ENCODE results near the gene MS4A4E. TPM values are rescaled to one million over a fixed set of nuclear protein-coding genes. Genes with fewer than 3 reads are reported as not detected.
"Not testable (repeated sequence)": the region's sequence is repeated elsewhere in the genome, so short reads cannot be mapped to it uniquely, and the experiment has no call there.

MS4A4E gene
- polyA plus RNA-seq, 3 donors: 0.45 to 0.68 (median 0.65) TPM

GRCh38 chr11:60222141-60222540, 20.8 kb downstream of the MS4A4E start:
- DNase-seq (ENCODE audit: low read depth in 3 of 3, low spot score in 2 of 3): no peak

- DNase-seq (ENCODE audit: low read depth in 3 of 3, low spot score in 2 of 3): no peak
Observed at GRCh38 chr11:60221692-60222091, 21.2 kb downstream of the MS4A4E start.

GRCh38 chr11:60221181-60221580, 21.8 kb downstream of the MS4A4E start:
- DNase-seq (ENCODE audit: low read depth in 3 of 3, low spot score in 2 of 3): no peak

- DNase-seq (ENCODE audit: low read depth in 3 of 3, low spot score in 2 of 3): no peak
Observed at GRCh38 chr11:60214386-60214785, 28.6 kb downstream of the MS4A4E start.

- no peak for DNase-seq (ENCODE audit: low read depth in 3 of 3, low spot score in 2 of 3)
Observed at GRCh38 chr11:60211206-60211605, 31.7 kb downstream of the MS4A4E start.

- no peak for DNase-seq (ENCODE audit: low read depth in 3 of 3, low spot score in 2 of 3)
Observed at GRCh38 chr11:60209977-60210376, 33.0 kb downstream of the MS4A4E start.

GRCh38 chr11:60208951-60209350, 34.0 kb downstream of the MS4A4E start:
- DNase-seq (ENCODE audit: low read depth in 3 of 3, low spot score in 2 of 3): no peak

GRCh38 chr11:60208146-60208895, 34.6 kb downstream of the MS4A4E start:
- DNase-seq (ENCODE audit: low read depth in 3 of 3, low spot score in 2 of 3): no peak

- DNase-seq (ENCODE audit: low read depth in 3 of 3, low spot score in 2 of 3): no peak
Observed at GRCh38 chr11:60206616-60207015, 36.3 kb downstream of the MS4A4E start.

- no peak for DNase-seq (ENCODE audit: low read depth in 3 of 3, low spot score in 2 of 3)
Observed at GRCh38 chr11:60204922-60205321, 38.0 kb downstream of the MS4A4E start.

- not testable (repeated sequence) for DNase-seq (ENCODE audit: low read depth in 3 of 3, low spot score in 2 of 3)
Observed at GRCh38 chr11:60201334-60201733, 41.6 kb downstream of the MS4A4E start.

GRCh38 chr11:60197442-60197841, 45.5 kb downstream of the MS4A4E start:
- no peak for DNase-seq (ENCODE audit: low read depth in 3 of 3, low spot score in 2 of 3)

GRCh38 chr11:60195923-60196368, 47.0 kb downstream of the MS4A4E start:
- no peak for DNase-seq (ENCODE audit: low read depth in 3 of 3, low spot score in 2 of 3)

- DNase-seq (ENCODE audit: low read depth in 3 of 3, low spot score in 2 of 3): no peak
Observed at GRCh38 chr11:60194511-60194910, 48.4 kb downstream of the MS4A4E start.

- no peak for DNase-seq (ENCODE audit: low read depth in 3 of 3, low spot score in 2 of 3)
Observed at GRCh38 chr11:60193687-60194433, 49.1 kb downstream of the MS4A4E start.

- not testable (repeated sequence) for DNase-seq (ENCODE audit: low read depth in 3 of 3, low spot score in 2 of 3)
Observed at GRCh38 chr11:60192564-60192963, 50.4 kb downstream of the MS4A4E start.

- not testable (repeated sequence) for DNase-seq (ENCODE audit: low read depth in 3 of 3, low spot score in 2 of 3)
Observed at GRCh38 chr11:60188481-60188880, 54.5 kb downstream of the MS4A4E start.

GRCh38 chr11:60186128-60186527, 56.8 kb downstream of the MS4A4E start:
- not testable (repeated sequence) for DNase-seq (ENCODE audit: low read depth in 3 of 3, low spot score in 2 of 3)

- not testable (repeated sequence) for DNase-seq (ENCODE audit: low read depth in 3 of 3, low spot score in 2 of 3)
Observed at GRCh38 chr11:60185512-60185827, 57.5 kb downstream of the MS4A4E start.

- no peak for DNase-seq (ENCODE audit: low read depth in 3 of 3, low spot score in 2 of 3)
Observed at GRCh38 chr11:60184824-60185511, 58.0 kb downstream of the MS4A4E start.

GRCh38 chr11:60183591-60184205, 59.2 kb downstream of the MS4A4E start:
- DNase-seq (ENCODE audit: low read depth in 3 of 3, low spot score in 2 of 3): no peak
